HL-60 (cell line): ENCODE data around the gene EHD4.

ENCODE experiments used
- DNase-seq, 2 experiments: peaks; one replicate each; pipeline ENCODE4 v3.0.0-alpha.2; 2010 to 2020; ENCODE audit warnings: low read depth in 1 of 2, low spot score in 1 of 2
- H3K27ac ChIP-seq: fragments of 250-450 bp; sonication (Bioruptor Pico); replicated peaks from 2 replicates; pipeline ENCODE4 v1.5.1; 2020; ENCODE audit warnings: mild to moderate bottlenecking, moderate library complexity
- H3K27me3 ChIP-seq: fragments of 250-450 bp; sonication (Bioruptor Pico); 2 replicates; pipeline ENCODE4 v1.5.1; 2021; ENCODE audit warnings: mild to moderate bottlenecking, moderate library complexity; ENCODE audit not compliant: insufficient read depth, poor library complexity, severe bottlenecking
- H3K4me3 ChIP-seq: replicated peaks from 2 replicates; pipeline ENCODE4 v1.5.1; 2011; ENCODE audit warnings: mild to moderate bottlenecking, control low read depth, low read length; ENCODE audit not compliant: insufficient read depth
- GABPA ChIP-seq: IDR thresholded peaks from 2 replicates; pipeline ENCODE4 v1.6.1; 2012; ENCODE audit warnings: low read depth
- POLR2AphosphoS5 ChIP-seq: IDR thresholded peaks from 2 replicates; pipeline ENCODE4 v1.6.1; 2012; ENCODE audit warnings: low read depth
- SPI1 ChIP-seq: IDR thresholded peaks from 2 replicates; pipeline ENCODE4 v1.6.1; 2012; ENCODE audit warnings: low read depth, mild to moderate bottlenecking, borderline replicate concordance
- TF ChIP-seq, protein P1 (sequence below): IDR thresholded peaks from 2 replicates; pipeline ENCODE4 v1.6.1; 2012; ENCODE audit warnings: low read depth; ENCODE audit not compliant: insufficient replicate concordance
- TF ChIP-seq, protein P2 (sequence below): IDR thresholded peaks from one replicate; pipeline ENCODE4 v1.5.1; 2011; ENCODE audit warnings: low read length, control low read depth, inconsistent platforms; ENCODE audit not compliant: insufficient read depth

Gene EHD4

DNA sequence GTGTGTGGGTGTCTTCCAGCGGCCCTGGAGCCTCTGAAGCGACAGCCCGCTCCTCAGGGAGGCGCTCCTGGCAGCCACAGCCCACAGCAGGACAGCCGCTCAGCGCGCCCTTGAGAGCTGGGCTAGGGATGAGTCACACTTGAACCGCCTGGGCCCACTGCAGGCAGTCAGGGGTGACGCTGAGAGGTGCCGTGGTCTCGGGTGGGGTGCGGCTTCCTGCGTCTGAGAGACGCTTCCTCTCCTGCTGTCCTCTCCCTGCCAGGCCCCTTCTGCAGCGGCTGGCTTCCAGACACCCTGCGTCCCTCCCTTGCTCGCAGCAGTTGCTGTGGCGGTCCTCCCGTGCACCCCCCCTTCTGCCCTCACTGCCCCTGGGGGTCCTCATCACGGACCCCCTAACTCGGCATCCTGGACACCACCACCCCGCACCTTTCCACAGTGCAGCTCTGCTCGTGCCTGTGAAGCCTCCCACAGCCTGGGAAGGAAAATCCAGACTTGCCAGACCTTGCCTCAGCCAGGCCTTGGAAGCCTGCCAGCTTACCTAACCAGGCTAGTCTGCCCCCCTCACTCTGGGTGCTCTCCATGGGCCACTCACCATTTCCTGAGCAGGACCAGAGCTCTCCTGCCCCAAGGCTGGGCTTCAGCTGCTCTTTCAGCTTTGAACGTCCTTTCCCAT lies 77.4 kb downstream of the EHD4 start:
- no peak overlapping the region for H3K27ac ChIP-seq
- TF ChIP-seq GABPA (no peak), POLR2AphosphoS5 (no peak), SPI1 (no peak)
- H3K4me3 ChIP-seq, result no peak overlapping the region
- DNase-seq, result peak; percentile 44 to 49
- no peaks in the 10 kb centered on the region for H3K27me3 ChIP-seq

DNA sequence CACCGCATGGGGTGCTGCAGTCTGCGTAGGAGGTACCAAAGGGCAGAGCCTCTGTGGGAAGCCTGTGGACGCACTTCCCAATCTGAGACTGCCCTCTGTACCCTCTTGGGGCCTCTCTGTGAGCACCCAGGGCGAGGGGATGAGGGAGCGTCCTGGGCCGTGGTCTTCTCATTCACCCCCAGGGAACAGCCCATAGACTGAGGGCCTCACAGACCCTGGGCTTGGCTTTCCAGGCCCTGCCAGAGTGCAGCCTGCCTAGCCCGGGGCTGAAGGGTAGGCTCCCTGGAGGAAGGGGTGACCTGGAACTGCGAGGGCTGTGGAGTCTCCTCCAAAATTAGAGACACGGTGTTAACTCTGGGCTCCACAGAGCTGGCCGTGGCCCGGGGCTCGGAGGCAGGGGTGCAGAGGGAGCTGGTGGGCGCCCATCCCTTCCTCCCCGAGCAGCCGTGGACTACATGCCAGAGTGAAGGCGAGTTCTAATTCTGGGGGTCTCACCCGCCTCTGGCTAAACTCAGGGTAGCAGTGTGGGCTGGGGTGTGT lies 78.0 kb downstream of the EHD4 start:
- no peak overlapping the region for H3K4me3 ChIP-seq
- TF ChIP-seq, protein P1, sequence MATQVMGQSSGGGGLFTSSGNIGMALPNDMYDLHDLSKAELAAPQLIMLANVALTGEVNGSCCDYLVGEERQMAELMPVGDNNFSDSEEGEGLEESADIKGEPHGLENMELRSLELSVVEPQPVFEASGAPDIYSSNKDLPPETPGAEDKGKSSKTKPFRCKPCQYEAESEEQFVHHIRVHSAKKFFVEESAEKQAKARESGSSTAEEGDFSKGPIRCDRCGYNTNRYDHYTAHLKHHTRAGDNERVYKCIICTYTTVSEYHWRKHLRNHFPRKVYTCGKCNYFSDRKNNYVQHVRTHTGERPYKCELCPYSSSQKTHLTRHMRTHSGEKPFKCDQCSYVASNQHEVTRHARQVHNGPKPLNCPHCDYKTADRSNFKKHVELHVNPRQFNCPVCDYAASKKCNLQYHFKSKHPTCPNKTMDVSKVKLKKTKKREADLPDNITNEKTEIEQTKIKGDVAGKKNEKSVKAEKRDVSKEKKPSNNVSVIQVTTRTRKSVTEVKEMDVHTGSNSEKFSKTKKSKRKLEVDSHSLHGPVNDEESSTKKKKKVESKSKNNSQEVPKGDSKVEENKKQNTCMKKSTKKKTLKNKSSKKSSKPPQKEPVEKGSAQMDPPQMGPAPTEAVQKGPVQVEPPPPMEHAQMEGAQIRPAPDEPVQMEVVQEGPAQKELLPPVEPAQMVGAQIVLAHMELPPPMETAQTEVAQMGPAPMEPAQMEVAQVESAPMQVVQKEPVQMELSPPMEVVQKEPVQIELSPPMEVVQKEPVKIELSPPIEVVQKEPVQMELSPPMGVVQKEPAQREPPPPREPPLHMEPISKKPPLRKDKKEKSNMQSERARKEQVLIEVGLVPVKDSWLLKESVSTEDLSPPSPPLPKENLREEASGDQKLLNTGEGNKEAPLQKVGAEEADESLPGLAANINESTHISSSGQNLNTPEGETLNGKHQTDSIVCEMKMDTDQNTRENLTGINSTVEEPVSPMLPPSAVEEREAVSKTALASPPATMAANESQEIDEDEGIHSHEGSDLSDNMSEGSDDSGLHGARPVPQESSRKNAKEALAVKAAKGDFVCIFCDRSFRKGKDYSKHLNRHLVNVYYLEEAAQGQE, result no peak
- TF ChIP-seq GABPA, result no peak
- TF ChIP-seq SPI1, result no peak
- TF ChIP-seq, protein P2, sequence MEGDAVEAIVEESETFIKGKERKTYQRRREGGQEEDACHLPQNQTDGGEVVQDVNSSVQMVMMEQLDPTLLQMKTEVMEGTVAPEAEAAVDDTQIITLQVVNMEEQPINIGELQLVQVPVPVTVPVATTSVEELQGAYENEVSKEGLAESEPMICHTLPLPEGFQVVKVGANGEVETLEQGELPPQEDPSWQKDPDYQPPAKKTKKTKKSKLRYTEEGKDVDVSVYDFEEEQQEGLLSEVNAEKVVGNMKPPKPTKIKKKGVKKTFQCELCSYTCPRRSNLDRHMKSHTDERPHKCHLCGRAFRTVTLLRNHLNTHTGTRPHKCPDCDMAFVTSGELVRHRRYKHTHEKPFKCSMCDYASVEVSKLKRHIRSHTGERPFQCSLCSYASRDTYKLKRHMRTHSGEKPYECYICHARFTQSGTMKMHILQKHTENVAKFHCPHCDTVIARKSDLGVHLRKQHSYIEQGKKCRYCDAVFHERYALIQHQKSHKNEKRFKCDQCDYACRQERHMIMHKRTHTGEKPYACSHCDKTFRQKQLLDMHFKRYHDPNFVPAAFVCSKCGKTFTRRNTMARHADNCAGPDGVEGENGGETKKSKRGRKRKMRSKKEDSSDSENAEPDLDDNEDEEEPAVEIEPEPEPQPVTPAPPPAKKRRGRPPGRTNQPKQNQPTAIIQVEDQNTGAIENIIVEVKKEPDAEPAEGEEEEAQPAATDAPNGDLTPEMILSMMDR, result no peak
- TF ChIP-seq POLR2AphosphoS5, result no peak
- H3K27ac ChIP-seq, result no peak overlapping the region
- DNase-seq, result no peak
- H3K27me3 ChIP-seq, result no peaks in the 10 kb centered on the region

DNA sequence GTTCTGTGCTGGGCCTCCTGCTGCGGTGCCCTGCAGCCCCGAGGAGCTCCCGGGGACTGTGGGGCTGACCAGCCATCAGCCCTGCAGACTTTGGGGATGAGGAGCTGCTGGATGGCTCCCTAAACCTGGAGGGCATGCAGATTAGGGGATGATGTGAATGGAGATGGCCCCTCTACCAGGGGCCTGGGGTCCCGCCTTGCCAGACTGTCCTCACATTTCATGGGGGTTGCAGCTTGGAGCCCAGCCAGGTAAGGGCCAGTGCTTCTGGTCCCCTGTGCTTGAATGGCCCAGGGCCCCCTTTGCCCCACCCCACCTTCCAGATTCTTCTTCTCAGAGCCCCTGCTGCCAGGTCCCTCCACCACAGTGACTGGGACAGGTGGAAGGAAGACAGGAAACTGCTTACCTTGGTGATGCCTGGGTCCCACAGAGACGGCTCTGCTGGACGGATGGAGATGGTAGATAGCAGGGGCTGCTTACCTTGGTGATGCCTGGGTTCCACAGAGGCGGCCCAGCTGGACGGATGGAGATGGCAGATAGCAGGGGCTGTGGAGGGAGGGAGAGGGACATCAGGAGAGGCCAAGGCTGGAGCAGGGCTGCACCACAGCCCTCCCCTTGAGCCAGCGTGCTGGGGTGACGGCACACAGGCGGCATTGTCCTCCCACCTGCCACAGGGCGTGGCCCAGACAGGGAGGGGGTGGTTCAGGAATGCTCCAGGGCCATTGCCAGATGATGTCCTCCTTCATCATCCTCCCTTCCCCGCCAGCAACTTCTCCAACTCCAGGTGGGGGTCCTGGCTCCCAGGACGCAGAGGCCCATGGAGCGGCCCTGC lies 78.7 kb downstream of the EHD4 start, which contains the start of gene SPTBN5:
SPTBN5 (minus strand) TSS at position 632 of the 829 bp plus-strand sequence; CDS start at position 76, 556 bp downstream.
- H3K27ac ChIP-seq, result no peak within 1 kb of the TSS
- no peak for TF ChIP-seq GABPA
- TF ChIP-seq, protein P1, result no peak
- TF ChIP-seq, protein P2, result no peak
- no peak for TF ChIP-seq SPI1
- TF ChIP-seq POLR2AphosphoS5, result no peak
- H3K27me3 ChIP-seq, result no peaks in the 10 kb centered on the region
- no peak within 1 kb of the TSS for H3K4me3 ChIP-seq
- no peak for DNase-seq
